Upper lobe of right lung (tissue), 1 donor: Measurements from ENCODE around the gene ZNF222. TPM values are rescaled to one million over a fixed set of nuclear protein-coding genes. Genes with fewer than 3 reads are reported as not detected.
A peak's percentile ranks its signal among the peaks of the same experiment; 100 is the strongest.

Source experiments
- ATAC-seq: fragments of 200-7000 bp; cut with Tn5 transposase; one replicate; pipeline ENCODE4 v1.9.1; 2020; ENCODE audit warnings: mild to moderate bottlenecking, moderate library complexity
- DNase-seq: peaks from one replicate; pipeline ENCODE4 v3.0.0-alpha.2; 2020
- H3K27ac ChIP-seq: fragments of 200-600 bp; one replicate; pipeline ENCODE4 v1.8.0; 2022
- H3K27me3 ChIP-seq: fragments of 200-600 bp; one replicate; pipeline ENCODE4 v1.8.0; 2022; ENCODE audit warnings: mild to moderate bottlenecking
- H3K36me3 ChIP-seq: fragments of 200-600 bp; one replicate; pipeline ENCODE4 v1.8.0; 2022
- H3K4me1 ChIP-seq: fragments of 200-600 bp; one replicate; pipeline ENCODE4 v1.8.0; 2022
- H3K4me3 ChIP-seq: fragments of 200-600 bp; one replicate; pipeline ENCODE4 v1.8.0; 2022; ENCODE audit warnings: mild to moderate bottlenecking
- H3K9me3 ChIP-seq: fragments of 200-600 bp; one replicate; pipeline ENCODE4 v1.8.0; 2022
- CTCF ChIP-seq: fragments of 200-600 bp; IDR thresholded peaks from one replicate; pipeline ENCODE4 v1.8.0; 2022; ENCODE audit warnings: antibody characterized with exemption
- intact Hi-C: fragments of 100-400 bp; cut with DNase I; formaldehyde crosslinking; loops from one replicate; pipeline ENCODE4 v1.11.0; 2022
- total RNA-seq: library from RNA; stranded (reverse); fragmentation: NEBNext Ultra II Directional; extraction: Animal tissue kit (Norgen Biotek cat#: 25700); gene quantifications from one replicate; pipeline ENCODE4 v1.2.1, GENCODE V29; 2021
- donor health status: DM: no; HTN: yes; CAD: no; lungs with severe emphysema.

Gene ZNF222
- total RNA-seq, 1 donor from 2014 or later: 4.5 TPM

DNA sequence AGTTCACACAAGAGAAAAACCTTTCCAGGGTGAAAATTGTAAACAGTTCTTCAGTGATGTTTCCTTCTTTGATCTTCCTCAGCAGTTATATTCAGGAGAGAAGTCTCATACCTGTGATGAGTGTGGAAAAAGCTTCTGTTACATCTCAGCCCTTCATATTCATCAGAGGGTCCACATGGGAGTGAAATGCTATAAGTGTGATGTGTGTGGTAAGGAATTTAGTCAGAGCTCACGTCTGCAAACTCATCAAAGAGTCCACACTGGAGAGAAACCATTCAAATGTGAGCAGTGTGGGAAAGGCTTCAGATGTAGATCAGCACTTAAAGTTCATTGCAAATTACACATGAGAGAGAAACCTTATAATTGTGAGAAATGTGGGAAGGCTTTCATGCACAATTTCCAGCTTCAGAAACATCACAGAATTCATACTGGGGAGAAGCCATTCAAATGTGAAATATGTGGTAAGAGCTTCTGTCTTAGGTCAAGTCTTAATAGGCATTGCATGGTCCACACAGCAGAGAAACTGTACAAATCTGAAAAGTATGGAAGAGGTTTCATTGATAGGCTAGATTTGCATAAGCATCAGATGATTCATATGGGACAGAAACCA lies 6.9 kb downstream of the ZNF222 start:
- ATAC-seq (no peak), DNase-seq (no peak)
- Histone ChIP-seq H3K27me3 (no peaks in the 10 kb centered on the region), H3K4me1 (no peaks in the 10 kb centered on the region), H3K36me3 (peaks cover 44% of the 10 kb centered on the region), H3K4me3 (no peak overlapping the region), H3K9me3 (peaks cover 57% of the 10 kb centered on the region), H3K27ac (no peak overlapping the region)
- TF ChIP-seq CTCF: no peak
- intact Hi-C loops: no loop called here

GRCh38 chr19:44042147-44042546 lies 17.0 kb downstream of the ZNF222 start:
- Histone ChIP-seq H3K27me3 (no peaks in the 10 kb centered on the region), H3K9me3 (no peaks in the 10 kb centered on the region), H3K36me3 (no peaks in the 10 kb centered on the region), H3K27ac (no peak overlapping the region), H3K4me3 (no peak overlapping the region), H3K4me1 (no peaks in the 10 kb centered on the region)
- TF ChIP-seq CTCF: no peak
- DNase-seq (no peak), ATAC-seq (no peak)
- intact Hi-C loops: no loop called here

GRCh38 chr19:44050740-44051649 lies 25.8 kb downstream of the ZNF222 start:
- ATAC-seq (peak; percentile 32), DNase-seq (no peak)
- Histone ChIP-seq H3K36me3 (peaks cover 6% of the 10 kb centered on the region), H3K27me3 (peaks cover 5% of the 10 kb centered on the region), H3K27ac (peak overlapping the region; percentile 43), H3K9me3 (no peaks in the 10 kb centered on the region), H3K4me1 (peaks cover 12% of the 10 kb centered on the region), H3K4me3 (peak overlapping the region; percentile 76)
- intact Hi-C loops: no loop called here
- TF ChIP-seq CTCF: no peak

DNA sequence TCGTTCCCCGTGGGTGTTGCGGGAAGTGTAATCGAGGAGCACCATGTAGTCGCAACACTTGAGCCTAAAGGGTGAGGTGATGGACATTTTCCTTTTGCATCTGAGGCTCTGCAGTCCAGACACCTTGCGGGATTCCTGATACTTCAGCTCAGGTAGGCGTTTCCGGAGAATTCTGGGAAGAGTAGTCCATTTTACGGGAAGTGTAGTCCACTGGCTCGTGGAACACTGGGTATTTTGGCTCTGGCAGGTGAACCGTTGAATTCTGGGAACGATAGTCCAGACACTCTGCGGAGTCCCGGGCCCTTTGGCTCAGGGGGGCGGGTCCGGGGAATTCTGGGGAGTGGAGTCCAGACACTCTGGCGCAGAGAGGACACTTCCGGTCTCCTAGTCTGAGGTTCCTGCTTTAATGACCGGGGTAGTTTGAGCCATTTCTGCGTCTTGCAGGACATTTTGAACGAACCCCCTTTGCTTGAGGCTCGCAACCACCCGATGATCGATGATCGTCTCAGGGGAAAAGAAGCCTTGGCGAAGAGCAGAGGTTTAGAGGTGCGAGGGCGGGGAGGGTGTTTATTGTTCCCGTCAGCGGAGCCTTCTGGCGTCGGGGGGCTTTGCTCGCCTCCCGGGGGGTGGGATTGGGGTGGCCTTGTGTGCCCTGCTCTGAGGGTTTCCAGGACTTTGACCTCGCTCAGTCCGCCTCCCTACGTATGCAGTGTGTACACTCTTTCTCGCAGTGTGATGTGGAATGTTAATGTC lies 26.6 kb downstream of the ZNF222 start, which contains the start of gene ZNF223:
Gene ZNF223 (plus strand): TSS at position 387 of the 753 bp plus-strand sequence. CDS start 3,141 bp downstream, outside the sequence.
- Histone ChIP-seq H3K27me3 (peaks cover 5% of the 10 kb centered on the region), H3K9me3 (no peaks in the 10 kb centered on the region), H3K4me1 (peaks cover 12% of the 10 kb centered on the region), H3K27ac (peak within 1 kb of the TSS; percentile 79), H3K4me3 (peak within 1 kb of the TSS; percentile 76), H3K36me3 (peaks cover 6% of the 10 kb centered on the region)
- intact Hi-C loops: no loop called here
- no peak for TF ChIP-seq CTCF
- DNase-seq (peak; percentile 97), ATAC-seq (peak; percentile 100)

GRCh38 chr19:44055870-44056269 lies 30.7 kb downstream of the ZNF222 start:
- Histone ChIP-seq H3K36me3 (peaks cover 29% of the 10 kb centered on the region), H3K9me3 (no peaks in the 10 kb centered on the region), H3K27me3 (no peaks in the 10 kb centered on the region), H3K4me1 (peaks cover 10% of the 10 kb centered on the region), H3K4me3 (no peak overlapping the region), H3K27ac (no peak overlapping the region)
- ATAC-seq: no peak
- intact Hi-C loops: no loop called here
- TF ChIP-seq CTCF: no peak
- DNase-seq: no peak
